ENCODE measurements around the gene MDM2. TPM values are rescaled to one million over a fixed set of nuclear protein-coding genes. Genes with fewer than 3 reads are reported as not detected.

The MDM2 gene
- total RNA-seq, 1 experiment from 2014 or later: 207 TPM

DNA sequence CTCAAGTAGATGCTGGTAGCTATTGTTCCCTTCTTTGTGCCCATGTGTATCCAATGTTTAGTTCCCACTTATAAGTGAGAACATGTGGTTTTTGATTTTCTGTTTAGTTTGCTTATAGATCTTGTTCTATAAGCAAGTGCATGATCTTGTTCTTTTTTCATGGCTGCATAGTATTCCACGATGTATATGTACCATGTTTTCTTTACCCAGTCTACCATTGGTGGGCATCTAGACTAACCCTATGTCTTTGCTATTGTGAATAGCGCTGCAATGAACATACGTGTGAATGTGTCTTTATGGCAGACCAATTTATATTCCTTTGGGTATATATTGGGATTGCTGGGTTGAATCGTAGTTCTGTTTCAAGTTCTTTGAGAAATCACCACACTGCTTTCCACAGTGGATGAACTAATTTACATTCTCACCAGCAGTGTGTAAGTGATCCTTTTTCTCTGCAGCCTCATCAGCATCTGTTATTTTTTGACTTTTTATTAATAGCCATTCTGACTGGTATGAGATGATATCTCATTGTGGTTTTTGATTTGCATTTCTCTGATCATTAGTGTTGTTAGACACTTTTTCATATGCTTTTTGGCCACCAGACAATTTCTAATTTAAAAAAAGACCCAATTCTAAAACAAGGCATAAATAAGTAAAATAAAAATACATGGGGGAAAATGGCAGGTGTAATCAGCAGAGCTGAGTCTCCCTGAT, 74.4 kb downstream of the MDM2 start:
- Mint-ChIP-seq H3K27ac (no peak overlapping the region), H3K9me3 (peaks cover 11% of the 10 kb centered on the region), H3K4me3 (no peak overlapping the region), H3K27me3 (ENCODE audit: low read depth) (no peaks in the 10 kb centered on the region), H3K4me1 (no peaks in the 10 kb centered on the region; the same call in 1 of the 2 replicates), H3K36me3 (no peaks in the 10 kb centered on the region)
- ChIA-PET CTCF (no interaction called here), POLR2A (no interaction called here)
- ATAC-seq: no peak
- DNase-seq (ENCODE audit: low spot score): no peak
- TF ChIP-seq, protein P1, sequence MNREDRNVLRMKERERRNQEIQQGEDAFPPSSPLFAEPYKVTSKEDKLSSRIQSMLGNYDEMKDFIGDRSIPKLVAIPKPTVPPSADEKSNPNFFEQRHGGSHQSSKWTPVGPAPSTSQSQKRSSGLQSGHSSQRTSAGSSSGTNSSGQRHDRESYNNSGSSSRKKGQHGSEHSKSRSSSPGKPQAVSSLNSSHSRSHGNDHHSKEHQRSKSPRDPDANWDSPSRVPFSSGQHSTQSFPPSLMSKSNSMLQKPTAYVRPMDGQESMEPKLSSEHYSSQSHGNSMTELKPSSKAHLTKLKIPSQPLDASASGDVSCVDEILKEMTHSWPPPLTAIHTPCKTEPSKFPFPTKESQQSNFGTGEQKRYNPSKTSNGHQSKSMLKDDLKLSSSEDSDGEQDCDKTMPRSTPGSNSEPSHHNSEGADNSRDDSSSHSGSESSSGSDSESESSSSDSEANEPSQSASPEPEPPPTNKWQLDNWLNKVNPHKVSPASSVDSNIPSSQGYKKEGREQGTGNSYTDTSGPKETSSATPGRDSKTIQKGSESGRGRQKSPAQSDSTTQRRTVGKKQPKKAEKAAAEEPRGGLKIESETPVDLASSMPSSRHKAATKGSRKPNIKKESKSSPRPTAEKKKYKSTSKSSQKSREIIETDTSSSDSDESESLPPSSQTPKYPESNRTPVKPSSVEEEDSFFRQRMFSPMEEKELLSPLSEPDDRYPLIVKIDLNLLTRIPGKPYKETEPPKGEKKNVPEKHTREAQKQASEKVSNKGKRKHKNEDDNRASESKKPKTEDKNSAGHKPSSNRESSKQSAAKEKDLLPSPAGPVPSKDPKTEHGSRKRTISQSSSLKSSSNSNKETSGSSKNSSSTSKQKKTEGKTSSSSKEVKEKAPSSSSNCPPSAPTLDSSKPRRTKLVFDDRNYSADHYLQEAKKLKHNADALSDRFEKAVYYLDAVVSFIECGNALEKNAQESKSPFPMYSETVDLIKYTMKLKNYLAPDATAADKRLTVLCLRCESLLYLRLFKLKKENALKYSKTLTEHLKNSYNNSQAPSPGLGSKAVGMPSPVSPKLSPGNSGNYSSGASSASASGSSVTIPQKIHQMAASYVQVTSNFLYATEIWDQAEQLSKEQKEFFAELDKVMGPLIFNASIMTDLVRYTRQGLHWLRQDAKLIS (CRISPR knock-in tag; IDR thresholded peaks at IDR 0.05; ENCODE audit: borderline replicate concordance): no peak
- TF ChIP-seq SOX15 (CRISPR knock-in tag; IDR thresholded peaks at IDR 0.05) (no peak), GRHL2 (CRISPR knock-in tag; IDR thresholded peaks at IDR 0.05; ENCODE audit: insufficient replicate concordance, severe bottlenecking) (no peak), ETV6 (CRISPR knock-in tag; IDR thresholded peaks at IDR 0.05) (no peak), GTF2I (CRISPR knock-in tag; conservative IDR thresholded peaks at IDR 0.05) (peak; percentile 52; the same call in 1 of the 2 replicates), SP1 (CRISPR knock-in tag; conservative IDR thresholded peaks at IDR 0.05) (no peak)
- TF ChIP-seq, protein P2, sequence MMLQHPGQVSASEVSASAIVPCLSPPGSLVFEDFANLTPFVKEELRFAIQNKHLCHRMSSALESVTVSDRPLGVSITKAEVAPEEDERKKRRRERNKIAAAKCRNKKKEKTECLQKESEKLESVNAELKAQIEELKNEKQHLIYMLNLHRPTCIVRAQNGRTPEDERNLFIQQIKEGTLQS (CRISPR knock-in tag; conservative IDR thresholded peaks at IDR 0.05): no peak
- TF ChIP-seq, protein P3, sequence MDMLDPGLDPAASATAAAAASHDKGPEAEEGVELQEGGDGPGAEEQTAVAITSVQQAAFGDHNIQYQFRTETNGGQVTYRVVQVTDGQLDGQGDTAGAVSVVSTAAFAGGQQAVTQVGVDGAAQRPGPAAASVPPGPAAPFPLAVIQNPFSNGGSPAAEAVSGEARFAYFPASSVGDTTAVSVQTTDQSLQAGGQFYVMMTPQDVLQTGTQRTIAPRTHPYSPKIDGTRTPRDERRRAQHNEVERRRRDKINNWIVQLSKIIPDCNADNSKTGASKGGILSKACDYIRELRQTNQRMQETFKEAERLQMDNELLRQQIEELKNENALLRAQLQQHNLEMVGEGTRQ (CRISPR knock-in tag; IDR thresholded peaks at IDR 0.05): no peak

DNA sequence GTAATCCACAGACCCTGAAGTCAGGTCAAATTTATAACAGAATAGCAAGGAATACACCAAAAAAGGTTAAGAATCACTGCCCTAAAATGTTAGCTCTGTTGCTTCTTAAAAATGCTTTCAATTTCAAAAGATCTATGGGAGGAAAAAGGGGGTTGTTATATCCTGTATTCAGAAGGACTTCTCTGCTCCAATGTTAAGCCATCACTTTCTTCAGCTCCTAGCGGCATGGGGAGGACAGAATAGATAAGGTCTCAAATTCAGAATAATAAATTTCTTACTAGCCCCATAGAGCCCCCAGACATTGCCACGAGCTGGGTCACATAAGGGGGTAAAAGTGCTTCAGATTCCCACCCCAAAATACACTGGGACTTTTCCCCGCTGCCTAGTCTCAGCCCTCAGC, 75.2 kb downstream of the MDM2 start:
- no peaks in the 10 kb centered on the region; the same call in 1 of the 2 replicates for H3K4me1 Mint-ChIP-seq
- POLR2A ChIA-PET: no interaction called here
- CTCF ChIA-PET: no interaction called here
- H3K9me3 Mint-ChIP-seq: peaks cover 11% of the 10 kb centered on the region
- DNase-seq (ENCODE audit: low spot score) (no peak), ATAC-seq (no peak)
- H3K27ac Mint-ChIP-seq: no peak overlapping the region
- H3K4me3 Mint-ChIP-seq: no peak overlapping the region
- H3K36me3 Mint-ChIP-seq: no peaks in the 10 kb centered on the region
- H3K27me3 Mint-ChIP-seq (ENCODE audit: low read depth): no peaks in the 10 kb centered on the region
- TF ChIP-seq, protein P4, sequence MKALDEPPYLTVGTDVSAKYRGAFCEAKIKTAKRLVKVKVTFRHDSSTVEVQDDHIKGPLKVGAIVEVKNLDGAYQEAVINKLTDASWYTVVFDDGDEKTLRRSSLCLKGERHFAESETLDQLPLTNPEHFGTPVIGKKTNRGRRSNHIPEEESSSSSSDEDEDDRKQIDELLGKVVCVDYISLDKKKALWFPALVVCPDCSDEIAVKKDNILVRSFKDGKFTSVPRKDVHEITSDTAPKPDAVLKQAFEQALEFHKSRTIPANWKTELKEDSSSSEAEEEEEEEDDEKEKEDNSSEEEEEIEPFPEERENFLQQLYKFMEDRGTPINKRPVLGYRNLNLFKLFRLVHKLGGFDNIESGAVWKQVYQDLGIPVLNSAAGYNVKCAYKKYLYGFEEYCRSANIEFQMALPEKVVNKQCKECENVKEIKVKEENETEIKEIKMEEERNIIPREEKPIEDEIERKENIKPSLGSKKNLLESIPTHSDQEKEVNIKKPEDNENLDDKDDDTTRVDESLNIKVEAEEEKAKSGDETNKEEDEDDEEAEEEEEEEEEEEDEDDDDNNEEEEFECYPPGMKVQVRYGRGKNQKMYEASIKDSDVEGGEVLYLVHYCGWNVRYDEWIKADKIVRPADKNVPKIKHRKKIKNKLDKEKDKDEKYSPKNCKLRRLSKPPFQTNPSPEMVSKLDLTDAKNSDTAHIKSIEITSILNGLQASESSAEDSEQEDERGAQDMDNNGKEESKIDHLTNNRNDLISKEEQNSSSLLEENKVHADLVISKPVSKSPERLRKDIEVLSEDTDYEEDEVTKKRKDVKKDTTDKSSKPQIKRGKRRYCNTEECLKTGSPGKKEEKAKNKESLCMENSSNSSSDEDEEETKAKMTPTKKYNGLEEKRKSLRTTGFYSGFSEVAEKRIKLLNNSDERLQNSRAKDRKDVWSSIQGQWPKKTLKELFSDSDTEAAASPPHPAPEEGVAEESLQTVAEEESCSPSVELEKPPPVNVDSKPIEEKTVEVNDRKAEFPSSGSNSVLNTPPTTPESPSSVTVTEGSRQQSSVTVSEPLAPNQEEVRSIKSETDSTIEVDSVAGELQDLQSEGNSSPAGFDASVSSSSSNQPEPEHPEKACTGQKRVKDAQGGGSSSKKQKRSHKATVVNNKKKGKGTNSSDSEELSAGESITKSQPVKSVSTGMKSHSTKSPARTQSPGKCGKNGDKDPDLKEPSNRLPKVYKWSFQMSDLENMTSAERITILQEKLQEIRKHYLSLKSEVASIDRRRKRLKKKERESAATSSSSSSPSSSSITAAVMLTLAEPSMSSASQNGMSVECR (CRISPR knock-in tag; IDR thresholded peaks at IDR 0.05; ENCODE audit: borderline replicate concordance): no peak
- TF ChIP-seq, protein P5, sequence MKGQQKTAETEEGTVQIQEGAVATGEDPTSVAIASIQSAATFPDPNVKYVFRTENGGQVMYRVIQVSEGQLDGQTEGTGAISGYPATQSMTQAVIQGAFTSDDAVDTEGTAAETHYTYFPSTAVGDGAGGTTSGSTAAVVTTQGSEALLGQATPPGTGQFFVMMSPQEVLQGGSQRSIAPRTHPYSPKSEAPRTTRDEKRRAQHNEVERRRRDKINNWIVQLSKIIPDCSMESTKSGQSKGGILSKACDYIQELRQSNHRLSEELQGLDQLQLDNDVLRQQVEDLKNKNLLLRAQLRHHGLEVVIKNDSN (CRISPR knock-in tag; IDR thresholded peaks at IDR 0.05): no peak
- TF ChIP-seq, protein P6, sequence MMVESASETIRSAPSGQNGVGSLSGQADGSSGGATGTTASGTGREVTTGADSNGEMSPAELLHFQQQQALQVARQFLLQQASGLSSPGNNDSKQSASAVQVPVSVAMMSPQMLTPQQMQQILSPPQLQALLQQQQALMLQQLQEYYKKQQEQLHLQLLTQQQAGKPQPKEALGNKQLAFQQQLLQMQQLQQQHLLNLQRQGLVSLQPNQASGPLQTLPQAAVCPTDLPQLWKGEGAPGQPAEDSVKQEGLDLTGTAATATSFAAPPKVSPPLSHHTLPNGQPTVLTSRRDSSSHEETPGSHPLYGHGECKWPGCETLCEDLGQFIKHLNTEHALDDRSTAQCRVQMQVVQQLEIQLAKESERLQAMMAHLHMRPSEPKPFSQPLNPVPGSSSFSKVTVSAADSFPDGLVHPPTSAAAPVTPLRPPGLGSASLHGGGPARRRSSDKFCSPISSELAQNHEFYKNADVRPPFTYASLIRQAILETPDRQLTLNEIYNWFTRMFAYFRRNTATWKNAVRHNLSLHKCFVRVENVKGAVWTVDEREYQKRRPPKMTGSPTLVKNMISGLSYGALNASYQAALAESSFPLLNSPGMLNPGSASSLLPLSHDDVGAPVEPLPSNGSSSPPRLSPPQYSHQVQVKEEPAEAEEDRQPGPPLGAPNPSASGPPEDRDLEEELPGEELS (CRISPR knock-in tag; IDR thresholded peaks at IDR 0.05): no peak
- no peak for TF ChIP-seq SOX15 (CRISPR knock-in tag; IDR thresholded peaks at IDR 0.05)
- TF ChIP-seq, protein P7, sequence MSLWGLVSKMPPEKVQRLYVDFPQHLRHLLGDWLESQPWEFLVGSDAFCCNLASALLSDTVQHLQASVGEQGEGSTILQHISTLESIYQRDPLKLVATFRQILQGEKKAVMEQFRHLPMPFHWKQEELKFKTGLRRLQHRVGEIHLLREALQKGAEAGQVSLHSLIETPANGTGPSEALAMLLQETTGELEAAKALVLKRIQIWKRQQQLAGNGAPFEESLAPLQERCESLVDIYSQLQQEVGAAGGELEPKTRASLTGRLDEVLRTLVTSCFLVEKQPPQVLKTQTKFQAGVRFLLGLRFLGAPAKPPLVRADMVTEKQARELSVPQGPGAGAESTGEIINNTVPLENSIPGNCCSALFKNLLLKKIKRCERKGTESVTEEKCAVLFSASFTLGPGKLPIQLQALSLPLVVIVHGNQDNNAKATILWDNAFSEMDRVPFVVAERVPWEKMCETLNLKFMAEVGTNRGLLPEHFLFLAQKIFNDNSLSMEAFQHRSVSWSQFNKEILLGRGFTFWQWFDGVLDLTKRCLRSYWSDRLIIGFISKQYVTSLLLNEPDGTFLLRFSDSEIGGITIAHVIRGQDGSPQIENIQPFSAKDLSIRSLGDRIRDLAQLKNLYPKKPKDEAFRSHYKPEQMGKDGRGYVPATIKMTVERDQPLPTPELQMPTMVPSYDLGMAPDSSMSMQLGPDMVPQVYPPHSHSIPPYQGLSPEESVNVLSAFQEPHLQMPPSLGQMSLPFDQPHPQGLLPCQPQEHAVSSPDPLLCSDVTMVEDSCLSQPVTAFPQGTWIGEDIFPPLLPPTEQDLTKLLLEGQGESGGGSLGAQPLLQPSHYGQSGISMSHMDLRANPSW (CRISPR knock-in tag; conservative IDR thresholded peaks at IDR 0.05; ENCODE audit: low read depth): no peak
- TF ChIP-seq, protein P8, sequence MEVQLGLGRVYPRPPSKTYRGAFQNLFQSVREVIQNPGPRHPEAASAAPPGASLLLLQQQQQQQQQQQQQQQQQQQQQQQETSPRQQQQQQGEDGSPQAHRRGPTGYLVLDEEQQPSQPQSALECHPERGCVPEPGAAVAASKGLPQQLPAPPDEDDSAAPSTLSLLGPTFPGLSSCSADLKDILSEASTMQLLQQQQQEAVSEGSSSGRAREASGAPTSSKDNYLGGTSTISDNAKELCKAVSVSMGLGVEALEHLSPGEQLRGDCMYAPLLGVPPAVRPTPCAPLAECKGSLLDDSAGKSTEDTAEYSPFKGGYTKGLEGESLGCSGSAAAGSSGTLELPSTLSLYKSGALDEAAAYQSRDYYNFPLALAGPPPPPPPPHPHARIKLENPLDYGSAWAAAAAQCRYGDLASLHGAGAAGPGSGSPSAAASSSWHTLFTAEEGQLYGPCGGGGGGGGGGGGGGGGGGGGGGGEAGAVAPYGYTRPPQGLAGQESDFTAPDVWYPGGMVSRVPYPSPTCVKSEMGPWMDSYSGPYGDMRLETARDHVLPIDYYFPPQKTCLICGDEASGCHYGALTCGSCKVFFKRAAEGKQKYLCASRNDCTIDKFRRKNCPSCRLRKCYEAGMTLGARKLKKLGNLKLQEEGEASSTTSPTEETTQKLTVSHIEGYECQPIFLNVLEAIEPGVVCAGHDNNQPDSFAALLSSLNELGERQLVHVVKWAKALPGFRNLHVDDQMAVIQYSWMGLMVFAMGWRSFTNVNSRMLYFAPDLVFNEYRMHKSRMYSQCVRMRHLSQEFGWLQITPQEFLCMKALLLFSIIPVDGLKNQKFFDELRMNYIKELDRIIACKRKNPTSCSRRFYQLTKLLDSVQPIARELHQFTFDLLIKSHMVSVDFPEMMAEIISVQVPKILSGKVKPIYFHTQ (CRISPR knock-in tag; IDR thresholded peaks at IDR 0.05): no peak
- no peak for TF ChIP-seq TEAD1 (CRISPR knock-in tag; IDR thresholded peaks at IDR 0.05)
